ENCODE measurements around the gene LRCH3.
"Not testable (repeated sequence)": the region's sequence is repeated elsewhere in the genome, so short reads cannot be mapped to it uniquely, and the experiment has no call there.

The LRCH3 gene

DNA sequence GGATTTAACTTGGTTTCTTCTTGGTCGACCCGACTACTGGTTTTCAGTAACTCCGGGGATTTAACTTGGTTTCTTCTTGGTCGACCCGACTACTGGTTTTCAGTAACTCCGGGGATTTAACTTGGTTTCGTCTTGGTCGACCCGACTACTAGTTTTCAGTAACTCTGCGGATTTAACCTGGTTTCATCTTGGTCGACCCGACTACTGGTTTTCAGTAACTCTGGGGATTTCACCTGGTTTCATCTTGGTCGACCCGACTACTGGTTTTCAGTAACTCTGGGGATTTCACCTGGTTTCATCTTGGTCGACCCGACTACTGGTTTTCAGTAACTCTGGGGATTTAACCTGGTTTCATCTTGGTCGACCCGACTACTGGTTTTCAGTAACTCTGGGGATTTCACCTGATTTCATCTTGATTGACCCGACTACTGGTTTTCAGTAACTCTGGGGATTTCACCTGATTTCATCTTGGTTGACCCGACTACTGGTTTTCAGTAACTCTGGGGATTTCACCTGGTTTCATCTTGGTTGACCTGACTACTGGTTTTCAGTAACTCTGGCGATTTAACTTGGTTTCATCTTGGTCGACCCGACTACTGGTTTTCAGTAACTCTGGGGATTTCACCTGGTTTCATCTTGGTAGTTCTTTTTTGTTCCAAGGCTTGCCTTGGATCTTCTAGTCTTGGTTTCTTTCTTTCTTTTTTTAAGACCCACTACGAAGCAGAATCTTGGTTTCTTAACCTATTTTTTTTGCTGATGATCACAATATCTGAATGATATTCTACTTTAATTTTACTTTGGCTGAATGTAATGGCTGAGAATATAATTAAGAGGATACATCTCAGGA lies 130.6 kb downstream of the LRCH3 start:
- not testable (repeated sequence) for H3K27me3 Mint-ChIP-seq; DNase-seq; H3K4me1 Mint-ChIP-seq; ATAC-seq (replicated peaks); H3K27ac Mint-ChIP-seq; H3K4me3 Mint-ChIP-seq; H3K9me3 Mint-ChIP-seq
- H3K36me3 Mint-ChIP-seq, result peaks cover 10 to 15% of the 10 kb centered on the region in 2 donors

DNA sequence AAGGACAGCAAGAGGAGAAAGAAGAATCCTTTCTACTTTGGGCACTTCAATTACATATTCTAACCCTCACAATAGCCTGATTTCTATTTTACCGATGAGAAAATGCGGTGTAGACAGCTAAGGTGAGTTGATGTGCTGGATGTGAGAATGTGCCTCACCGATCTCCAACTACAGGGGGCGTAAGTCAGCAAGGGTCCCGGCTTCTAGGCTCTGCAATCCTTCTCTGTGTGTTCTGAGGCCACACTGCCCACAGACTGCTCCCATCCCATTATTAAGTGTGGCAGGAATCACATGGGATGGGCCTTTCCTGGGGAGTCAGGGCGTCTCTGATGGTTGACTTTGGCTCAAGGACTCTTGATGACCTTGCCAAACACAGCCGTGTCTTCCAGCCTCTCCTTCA lies 135.4 kb downstream of the LRCH3 start:
- H3K4me1 Mint-ChIP-seq, result no peaks in the 10 kb centered on the region
- H3K27ac Mint-ChIP-seq, result no peak overlapping the region
- no peaks in the 10 kb centered on the region for H3K27me3 Mint-ChIP-seq
- H3K36me3 Mint-ChIP-seq, result peaks cover 32 to 39% of the 10 kb centered on the region in 2 donors
- H3K9me3 Mint-ChIP-seq, result peaks cover 0 to 3% of the 10 kb centered on the region in 2 donors
- H3K4me3 Mint-ChIP-seq, result no peak overlapping the region
- DNase-seq (no peak), ATAC-seq (replicated peaks) (no peak)

DNA sequence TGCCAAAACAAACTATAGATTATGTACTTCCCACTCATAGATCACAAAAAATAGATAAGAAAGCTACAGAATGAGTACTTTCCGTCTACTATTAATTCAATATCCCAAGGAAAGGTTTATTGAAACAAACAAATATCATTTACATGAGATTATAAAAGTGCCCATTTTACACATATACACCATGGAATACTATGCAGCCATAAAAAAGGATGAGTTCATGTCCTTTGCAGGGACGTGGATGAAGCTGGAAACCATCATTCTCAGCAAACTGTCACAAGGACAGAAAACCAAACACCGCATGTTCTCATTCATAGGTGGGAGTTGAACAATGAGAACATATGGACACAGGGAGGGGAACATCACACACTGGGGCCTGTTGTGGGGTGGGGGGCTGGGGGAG lies 136.5 kb downstream of the LRCH3 start:
- not testable (repeated sequence) for DNase-seq; H3K4me1 Mint-ChIP-seq; H3K27me3 Mint-ChIP-seq; H3K27ac Mint-ChIP-seq; H3K4me3 Mint-ChIP-seq; H3K9me3 Mint-ChIP-seq; ATAC-seq (replicated peaks)
- peaks cover 27 to 40% of the 10 kb centered on the region in 2 donors for H3K36me3 Mint-ChIP-seq

GRCh38 chr3:197936819-197937384 lies 145.8 kb downstream of the LRCH3 start:
- DNase-seq, result no peak
- H3K4me1 Mint-ChIP-seq, result peaks cover 0 to 3% of the 10 kb centered on the region in 2 donors
- no peak overlapping the region for H3K4me3 Mint-ChIP-seq
- no peak for ATAC-seq (replicated peaks)
- no peaks in the 10 kb centered on the region for H3K27me3 Mint-ChIP-seq
- peaks cover 3 to 5% of the 10 kb centered on the region in 2 donors for H3K36me3 Mint-ChIP-seq
- no peak overlapping the region for H3K27ac Mint-ChIP-seq
- no peaks in the 10 kb centered on the region for H3K9me3 Mint-ChIP-seq

All from stimulated activated naive B cell treated with anti-CD40 and anti-IgM and Interleukin-4, amounts not matched to agents 10 μg/mL and 1 μg/mL and 100 μg/mL, for 72 hours (primary cell).